CD4-positive, alpha-beta T cell treated with Interleukin-17A for 1 hour (primary cell): ENCODE measurements around the gene DPH2.

ENCODE experiments used
- DNase-seq: peaks from one replicate; pipeline ENCODE4 v3.0.0-alpha.2; 2020

Gene DPH2

DNA sequence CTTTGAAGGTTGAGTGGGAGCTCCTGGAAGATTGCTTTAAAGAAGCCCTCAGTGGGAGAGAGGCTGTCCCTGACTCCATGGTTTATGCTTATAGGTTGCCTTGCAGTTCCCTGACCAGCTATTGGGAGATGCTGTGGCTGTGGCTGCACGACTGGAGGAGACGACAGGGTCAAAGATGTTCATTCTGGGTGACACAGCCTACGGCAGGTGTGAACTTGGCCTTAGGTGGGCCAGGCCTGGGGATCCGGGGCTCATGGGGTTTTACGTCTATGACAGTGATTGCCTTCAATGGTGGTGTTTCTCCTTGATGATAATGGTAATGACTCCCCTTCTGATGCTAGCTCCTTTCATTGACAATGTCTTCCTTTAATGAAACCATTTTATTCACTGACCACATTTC, 692 bp downstream of the DPH2 start:
- no peak for DNase-seq

DNA sequence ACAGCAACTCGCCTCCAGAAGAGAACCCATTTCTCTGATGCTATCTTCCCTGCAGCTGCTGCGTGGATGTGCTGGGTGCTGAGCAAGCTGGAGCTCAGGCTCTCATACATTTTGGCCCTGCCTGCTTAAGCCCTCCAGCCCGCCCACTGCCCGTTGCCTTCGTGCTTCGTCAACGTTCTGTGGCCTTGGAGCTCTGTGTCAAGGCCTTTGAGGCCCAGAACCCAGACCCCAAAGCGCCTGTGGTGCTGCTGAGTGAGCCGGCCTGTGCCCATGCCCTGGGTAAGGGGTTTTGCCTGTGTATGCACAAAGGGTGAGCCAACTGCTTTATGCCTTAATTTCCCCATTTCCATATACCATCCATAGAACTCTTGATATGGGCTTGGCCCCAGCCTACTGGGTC, 1.1 kb downstream of the DPH2 start:
- DNase-seq = no peak

DNA sequence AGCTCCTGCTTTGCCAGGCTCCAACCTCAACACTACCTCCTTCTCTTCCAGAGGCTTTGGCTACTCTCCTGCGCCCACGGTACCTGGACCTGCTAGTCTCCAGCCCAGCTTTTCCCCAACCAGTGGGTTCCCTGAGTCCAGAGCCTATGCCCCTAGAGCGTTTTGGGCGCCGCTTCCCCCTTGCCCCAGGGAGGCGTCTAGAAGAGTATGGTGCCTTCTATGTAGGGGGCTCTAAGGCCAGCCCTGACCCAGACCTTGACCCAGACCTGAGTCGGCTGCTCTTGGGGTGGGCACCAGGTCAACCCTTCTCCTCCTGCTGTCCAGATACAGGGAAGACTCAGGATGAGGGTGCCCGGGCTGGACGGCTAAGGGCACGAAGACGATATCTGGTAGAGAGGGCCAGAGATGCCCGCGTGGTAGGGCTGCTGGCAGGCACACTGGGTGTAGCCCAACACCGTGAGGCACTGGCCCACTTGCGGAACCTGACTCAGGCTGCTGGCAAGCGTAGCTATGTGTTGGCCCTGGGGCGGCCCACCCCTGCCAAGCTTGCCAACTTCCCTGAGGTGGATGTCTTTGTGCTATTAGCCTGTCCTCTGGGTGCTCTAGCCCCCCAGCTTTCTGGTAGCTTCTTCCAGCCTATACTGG, 1.6 kb downstream of the DPH2 start:
- no peak for DNase-seq

DNA sequence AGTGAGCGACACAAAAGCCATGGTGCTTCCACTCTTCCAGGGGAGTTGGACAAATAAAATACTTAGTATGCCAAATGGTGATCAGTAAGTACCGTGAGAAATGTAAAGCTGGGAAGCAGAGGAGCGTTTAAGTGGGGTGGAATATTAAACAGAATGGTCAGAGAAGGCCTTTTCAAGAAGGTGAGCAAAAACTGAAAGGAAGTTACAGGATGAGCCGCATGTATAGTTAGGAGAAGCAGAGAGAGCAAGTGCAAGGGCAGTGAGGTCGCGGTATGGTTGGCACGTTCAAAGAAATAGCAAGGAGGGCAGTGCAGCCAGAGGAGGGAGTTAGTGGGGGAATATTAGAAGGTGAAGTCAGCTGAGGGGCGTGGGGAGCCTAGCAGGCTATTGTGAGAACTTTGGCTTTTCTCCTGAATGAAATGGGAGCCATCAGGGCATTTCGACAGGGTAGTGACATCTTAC, 4.2 kb downstream of the DPH2 start:
- DNase-seq = no peak

DNA sequence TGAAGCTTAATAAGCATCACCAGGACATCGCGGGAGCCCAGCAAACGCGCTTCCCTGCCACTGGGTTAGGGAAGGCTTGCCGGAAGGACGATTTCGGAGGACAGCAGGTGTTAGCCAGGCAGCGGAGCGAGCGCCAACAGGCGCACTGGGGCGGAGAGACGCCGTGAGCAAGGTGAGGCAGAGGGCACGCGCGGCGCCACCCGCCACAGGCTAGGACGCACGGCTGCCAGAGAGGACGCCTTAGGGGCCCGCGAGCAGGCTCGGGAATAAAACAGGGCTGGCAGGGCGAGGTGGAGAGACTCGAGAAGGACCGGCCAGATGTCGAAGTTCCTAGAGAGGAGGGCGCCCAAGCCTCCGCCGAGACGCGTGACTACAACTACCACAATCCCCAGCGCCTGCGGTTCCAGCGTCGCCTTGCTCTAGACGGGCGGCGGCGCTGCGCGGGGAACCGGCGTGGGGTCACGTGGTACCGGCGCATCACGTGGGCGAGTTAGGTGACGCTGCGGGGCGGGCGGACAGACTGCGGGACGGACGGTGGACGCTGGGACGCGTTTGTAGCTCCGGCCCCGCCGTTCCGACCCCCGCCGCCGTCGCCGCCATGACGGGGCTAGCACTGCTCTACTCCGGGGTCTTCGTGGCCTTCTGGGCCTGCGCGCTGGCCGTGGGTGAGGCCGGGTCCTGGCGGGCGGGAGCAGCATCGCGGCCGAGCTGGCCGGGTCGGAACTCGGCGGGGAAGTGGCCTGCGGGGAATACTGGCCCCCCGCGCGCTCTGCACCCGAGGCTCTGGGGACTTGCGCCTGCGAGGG, 4.8 kb downstream of the DPH2 start, which contains the start of gene ATP6V0B:
Gene ATP6V0B (plus strand): TSS at position 518 of the 806 bp plus-strand sequence. CDS start 81 bp downstream, at position 599.
- peak; percentile 91 for DNase-seq

DNA sequence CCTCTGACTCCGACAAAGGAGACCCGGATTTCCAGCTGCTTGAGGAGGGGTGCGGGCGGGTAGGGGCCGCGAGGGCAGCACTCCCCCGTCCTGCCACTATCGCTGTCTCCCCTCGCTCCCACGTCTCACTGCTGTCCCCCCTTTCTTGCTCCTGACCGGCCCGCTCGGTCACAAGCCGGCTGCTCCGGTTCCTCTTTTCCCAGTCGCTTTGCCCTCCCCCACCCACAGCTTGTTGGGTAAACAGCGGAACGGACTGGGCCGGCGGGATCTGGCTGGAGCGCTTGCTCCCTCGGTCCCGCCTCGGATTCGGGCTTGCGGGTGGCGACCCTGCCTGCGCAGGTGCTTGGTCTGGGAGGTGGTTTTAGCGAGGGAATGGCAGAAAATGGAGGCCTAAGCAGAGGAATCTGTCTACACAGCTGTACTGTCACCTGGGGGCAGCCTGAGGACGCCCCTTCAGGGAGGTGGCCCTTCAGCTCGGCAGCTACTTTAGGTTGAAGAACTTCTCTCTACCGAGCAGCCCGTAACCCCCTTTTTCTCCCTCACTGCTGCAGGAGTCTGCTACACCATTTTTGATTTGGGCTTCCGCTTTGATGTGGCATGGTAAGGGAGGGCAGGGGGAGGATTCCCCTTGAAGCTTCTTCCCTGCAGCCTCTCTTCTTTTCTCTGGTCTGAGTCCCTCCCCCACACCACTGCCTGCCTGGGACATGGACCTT, 5.6 kb downstream of the DPH2 start:
- peak; percentile 52 for DNase-seq

DNA sequence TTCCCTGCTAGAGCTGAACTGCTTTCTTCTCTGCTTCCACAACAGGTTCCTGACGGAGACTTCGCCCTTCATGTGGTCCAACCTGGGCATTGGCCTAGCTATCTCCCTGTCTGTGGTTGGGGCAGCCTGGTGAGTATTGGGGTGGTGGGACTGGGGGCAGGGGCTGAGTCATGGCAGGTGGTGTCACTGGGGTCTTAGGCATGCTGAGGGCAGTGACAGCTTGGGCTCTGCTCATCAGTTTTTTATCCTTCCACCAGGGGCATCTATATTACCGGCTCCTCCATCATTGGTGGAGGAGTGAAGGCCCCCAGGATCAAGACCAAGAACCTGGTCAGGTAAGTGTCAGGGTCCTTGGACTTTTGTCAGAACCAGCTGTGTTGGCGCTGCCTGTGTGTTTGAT, 6.2 kb downstream of the DPH2 start:
- no peak for DNase-seq

DNA sequence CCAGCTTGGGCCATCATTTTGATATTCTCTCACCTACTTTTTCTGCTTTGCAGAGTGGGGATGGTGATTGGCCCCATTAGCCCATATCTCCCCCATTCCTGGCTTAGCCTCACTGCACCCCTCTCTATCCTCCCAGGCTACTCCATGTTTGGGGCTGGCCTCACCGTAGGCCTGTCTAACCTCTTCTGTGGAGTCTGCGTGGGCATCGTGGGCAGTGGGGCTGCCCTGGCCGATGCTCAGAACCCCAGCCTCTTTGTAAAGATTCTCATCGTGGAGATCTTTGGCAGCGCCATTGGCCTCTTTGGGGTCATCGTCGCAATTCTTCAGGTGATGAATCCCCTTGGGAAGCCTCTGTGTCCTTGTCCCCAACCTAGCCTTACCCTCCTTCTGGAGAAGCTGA, 7.1 kb downstream of the DPH2 start:
- no peak for DNase-seq

DNA sequence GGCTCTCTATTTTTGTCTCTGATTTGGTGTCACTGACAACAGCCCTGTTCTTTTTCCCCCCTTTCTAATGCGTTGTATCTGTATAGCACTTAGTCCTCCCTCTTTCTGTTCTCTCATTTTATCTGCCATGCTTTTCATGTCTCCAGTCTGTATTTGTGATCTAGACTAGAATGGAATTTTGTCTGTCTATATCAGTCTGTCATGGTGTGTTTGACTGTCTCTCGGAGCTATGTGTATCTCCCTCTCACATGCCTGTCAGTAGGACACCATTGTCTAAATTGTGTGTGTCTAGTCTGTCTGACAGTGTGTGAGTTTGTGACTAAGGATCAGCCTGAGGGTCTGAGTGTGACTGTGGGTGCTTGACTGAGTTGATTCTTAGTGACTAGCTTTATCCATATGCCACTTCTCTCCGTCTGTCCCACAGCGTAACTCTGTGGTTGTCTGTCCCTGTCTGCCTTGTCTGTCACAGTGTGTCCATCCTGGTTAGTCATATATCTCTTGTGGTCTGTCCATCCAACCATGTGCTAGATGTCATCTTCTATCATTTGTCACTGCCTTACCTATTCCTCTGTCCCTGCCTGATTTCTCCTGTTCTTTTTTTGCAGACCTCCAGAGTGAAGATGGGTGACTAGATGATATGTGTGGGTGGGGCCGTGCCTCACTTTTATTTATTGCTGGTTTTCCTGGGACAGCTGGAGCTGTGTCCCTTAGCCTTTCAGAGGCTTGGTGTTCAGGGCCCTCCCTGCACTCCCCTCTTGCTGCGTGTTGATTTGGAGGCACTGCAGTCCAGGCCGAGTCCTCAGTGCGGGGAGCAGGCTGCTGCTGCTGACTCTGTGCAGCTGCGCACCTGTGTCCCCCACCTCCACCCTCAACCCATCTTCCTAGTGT, 7.8 kb downstream of the DPH2 start:
- DNase-seq = no peak

DNA sequence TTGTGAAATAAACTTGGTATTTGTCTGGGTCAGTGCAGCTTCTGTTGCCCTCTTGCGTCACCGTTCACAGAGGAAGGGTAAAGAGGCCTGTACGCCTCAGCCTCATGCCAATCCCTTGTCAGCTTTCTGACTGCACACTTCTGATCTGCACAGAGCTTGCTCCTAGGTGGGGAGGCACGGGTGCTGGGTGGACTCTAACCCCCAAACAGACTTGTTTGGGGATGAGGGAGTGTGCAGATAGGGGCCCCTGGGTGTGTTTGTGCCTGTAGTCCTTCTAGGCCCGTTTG, 8.4 kb downstream of the DPH2 start:
- no peak for DNase-seq

DNA sequence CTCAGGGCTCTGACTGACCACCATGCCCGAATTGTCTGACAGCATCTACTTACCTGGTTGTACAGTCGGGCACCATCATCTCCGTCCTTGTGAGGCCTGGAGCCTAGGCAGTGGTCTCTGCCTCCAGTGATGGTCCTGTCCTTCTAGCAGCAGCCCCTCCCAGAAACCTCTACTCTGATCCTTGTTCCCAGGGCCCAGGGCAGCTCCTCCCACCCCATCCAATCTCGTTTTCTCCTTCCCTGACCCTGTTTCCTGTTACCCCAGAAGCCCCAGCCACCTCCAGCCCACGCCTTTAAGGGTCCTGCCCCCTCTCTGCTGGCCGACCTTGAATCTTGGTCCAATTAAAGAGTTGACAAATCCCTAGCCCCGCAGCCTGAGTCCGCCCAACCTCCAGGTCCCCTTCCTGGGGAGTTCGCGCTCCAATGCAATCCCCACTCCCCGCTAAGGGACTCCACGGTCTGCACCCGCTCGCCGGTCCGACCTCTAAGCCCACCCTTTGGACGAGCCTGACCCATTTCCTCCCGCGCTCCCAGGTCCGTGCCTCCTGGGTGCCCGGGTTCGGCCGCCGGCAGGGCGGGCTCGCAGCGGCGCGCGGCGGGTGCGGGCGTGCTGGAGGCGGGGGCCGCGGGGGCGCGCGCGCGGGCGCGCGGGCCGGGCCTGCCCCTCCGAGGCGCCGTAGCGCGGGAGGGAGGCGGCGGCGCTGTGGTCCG, 8.9 kb downstream of the DPH2 start, which contains the start of gene B4GALT2:
Gene B4GALT2 (plus strand): TSS at position 660 of the 710 bp plus-strand sequence. CDS start 1,951 bp downstream, outside the sequence.
- DNase-seq = peak; percentile 31

DNA sequence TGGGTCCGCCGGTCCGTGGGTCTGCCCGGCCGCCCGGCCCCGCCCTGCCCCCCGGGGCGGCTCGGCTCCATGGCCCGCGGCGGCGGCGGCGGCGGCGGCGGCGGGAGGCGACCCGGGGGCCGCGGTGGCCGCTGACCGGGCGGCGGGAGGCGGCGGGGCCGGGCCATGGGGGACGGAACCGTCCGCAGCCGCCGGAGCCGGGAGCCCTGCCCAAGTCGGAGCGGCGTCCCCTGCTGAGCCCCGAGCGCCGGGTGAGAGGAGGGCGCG, 9.4 kb downstream of the DPH2 start:
- DNase-seq = no peak

DNA sequence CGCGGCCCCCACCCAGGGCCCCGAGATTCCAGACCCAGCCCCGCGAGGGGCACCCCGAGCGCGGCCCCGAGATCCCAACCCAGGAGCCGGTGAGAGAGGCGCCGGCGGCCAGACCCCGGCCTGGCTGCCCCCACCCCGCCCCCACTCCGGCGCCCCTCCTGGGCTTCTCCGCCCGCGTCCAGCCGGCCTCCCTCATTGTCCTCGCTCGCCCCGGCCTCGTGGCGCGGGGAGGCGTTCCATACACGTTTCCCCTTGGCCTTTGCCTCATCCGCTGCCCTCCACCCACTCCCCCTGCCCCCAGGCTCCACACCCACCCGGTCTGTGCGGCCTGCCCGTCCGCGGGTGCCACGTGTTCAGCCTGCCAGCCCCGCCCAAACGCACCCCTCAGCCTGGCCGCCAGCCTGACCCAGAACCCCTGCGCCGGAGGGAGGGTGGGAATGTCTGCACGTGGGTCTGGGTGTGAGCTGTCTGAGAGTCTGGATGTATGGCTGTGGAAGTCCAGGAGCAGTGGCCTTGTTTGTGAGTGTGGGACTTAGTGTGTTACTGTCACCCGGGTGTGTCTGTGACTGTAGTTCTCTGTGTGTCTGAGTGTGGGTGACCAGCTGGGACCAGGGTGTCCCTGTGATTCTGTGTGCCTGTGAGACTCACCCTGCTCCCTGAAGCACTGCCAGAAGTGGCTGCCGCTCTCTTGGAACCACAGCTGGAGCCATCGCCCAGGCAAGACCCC, 9.9 kb downstream of the DPH2 start:
- DNase-seq = peak; percentile 26

DNA sequence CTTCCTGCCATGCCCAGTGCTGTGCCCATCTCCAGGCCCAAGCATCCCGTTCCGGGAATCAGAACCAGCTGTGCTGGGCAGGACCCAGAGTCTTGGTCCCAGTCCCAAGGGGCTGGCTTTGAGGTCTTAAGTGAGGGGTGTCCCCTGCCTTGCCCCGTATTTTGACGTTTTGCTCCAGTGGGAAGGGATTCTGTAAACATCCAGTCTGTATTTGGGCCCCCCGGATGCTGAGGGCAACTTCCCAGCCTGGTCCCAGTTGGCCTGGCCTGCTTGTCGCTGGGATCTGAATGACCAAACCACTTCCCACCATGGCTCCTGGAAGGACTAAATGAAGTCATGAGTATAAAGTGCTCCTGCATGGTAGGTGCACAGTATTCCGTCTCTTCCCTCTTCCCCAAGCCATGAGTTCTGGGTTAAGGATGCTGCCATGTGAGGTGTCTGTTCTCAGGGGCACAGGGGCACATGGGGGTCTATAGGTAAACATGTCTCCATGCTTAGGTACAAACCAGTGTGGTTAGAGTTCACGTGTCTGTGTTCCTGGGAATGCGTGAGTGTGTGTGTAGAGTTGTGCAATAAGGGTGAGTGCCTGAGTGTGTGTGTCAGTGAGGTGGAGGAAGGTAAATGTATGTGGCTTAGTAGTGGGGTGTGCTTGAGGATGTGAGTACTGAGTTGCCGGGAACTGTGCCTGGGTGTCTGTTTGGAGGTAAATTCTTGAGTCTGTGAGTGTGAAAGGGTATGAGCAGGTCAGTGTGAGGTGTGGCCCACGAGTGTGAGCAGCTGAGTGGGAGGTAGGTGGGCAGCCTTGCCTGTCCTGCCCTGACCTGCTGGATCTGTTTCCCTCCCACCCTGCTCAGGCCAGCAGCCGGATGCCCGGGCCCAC, 10.7 kb downstream of the DPH2 start:
- DNase-seq = no peak

DNA sequence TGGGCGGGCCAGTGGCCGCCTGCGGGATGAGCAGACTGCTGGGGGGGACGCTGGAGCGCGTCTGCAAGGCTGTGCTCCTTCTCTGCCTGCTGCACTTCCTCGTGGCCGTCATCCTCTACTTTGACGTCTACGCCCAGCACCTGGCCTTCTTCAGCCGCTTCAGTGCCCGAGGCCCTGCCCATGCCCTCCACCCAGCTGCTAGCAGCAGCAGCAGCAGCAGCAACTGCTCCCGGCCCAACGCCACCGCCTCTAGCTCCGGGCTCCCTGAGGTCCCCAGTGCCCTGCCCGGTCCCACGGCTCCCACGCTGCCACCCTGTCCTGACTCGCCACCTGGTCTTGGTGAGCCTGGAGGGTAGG, 11.3 kb downstream of the DPH2 start:
- no peak for DNase-seq

DNA sequence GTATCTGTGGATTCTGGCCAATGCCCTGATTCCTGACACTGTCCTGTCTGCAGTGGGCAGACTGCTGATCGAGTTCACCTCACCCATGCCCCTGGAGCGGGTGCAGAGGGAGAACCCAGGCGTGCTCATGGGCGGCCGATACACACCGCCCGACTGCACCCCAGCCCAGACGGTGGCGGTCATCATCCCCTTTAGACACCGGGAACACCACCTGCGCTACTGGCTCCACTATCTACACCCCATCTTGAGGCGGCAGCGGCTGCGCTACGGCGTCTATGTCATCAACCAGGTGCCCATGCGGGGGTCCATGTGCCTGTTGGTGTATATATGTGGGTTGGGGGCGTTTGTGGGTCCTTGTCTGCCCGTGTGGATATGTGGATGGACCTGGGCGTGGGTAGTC, 11.8 kb downstream of the DPH2 start:
- DNase-seq = no peak

DNA sequence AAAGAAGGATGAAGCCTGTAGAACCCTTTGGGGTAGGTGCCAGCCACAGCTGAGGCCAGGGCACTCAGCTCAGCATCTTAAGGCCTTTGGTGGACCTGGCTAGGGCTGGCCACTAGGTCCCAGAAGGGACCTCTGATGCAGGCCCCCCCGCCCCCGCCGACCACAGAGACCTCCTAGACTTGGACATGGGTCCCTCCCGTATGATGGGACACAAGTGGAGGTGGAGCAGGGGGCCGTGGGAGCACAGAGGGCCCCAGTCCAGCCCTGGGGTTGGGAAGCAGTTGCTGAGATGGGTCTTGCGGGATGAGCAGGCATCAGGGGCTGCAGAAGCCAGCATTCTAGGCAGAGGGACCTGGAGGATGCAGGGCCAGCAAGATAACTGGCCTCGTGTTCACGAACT, 12.4 kb downstream of the DPH2 start:
- no peak for DNase-seq

DNA sequence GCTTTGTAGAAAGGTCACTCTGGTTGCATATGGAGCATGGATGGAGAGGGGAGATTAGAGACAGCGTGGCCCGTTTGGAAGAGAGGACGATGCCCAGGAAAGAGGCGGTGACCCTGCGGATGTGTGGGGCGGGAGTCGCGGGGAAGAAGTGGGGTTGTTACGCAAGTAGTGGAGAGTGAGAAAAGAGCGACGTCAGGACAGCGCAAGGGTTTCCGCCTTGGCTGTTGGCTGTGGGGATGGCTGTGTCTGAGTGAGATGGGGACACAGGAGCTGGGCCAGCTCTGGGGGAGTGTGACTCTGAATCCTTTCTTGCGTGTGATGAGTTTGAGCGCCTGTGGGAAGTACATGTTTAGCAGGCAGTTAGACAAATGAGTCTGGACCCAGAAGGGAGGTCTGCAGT, 13.0 kb downstream of the DPH2 start:
- no peak for DNase-seq

DNA sequence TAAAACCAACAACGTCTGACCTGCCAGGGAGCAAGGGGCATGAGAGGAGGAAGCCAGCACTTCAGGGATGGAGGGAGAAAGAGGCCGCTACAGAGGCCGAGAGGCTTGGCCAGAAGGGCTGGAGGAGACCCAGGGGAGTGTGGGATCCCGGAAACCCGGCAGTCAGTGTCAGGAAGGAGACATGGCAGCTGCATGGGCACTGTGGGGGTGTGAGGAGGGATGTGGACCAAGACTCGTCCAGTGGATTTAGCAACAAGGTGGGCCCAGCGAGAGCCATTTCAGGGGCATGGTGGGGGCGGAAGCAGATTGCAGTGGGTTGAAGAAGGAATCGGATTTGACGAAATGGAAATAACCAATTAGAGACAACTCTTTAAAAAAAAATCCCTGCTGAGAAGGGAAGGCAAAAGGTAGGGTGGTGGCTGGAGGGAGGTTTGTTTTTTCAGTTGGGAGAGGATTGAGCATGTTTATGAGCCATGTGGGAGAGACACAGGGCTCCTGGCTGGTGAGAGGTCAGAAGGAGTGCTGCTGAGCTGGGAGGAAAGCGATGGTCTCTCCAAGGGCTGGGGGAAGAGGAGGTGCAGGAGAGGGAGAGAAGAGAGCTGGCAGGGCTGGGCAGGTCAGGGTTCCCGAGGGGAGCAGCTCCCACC, 13.6 kb downstream of the DPH2 start:
- DNase-seq = no peak

DNA sequence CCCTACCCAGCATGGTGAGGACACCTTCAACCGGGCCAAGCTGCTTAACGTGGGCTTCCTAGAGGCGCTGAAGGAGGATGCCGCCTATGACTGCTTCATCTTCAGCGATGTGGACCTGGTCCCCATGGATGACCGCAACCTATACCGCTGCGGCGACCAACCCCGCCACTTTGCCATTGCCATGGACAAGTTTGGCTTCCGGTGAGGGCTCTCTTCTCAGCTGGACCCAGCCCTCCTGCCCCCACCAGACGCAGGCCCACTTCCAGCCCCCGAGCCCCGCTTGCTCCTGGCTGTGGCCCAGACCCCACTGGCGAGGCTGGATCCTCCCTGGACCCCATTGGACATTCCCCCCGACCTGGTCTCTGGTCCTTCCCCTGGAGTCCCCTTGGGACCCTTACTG, 15.0 kb downstream of the DPH2 start:
- no peak for DNase-seq
